GM23248 (cell line): Measurements from ENCODE around the gene ARL10. TPM values are rescaled to one million over a fixed set of nuclear protein-coding genes. Genes with fewer than 3 reads are reported as not detected.

Experiments used
- DNase-seq: peaks from one replicate; pipeline ENCODE4 v3.0.0-alpha.2; 2015
- H2AFZ ChIP-seq: fragments of 200-600 bp; sonication (generic); 2 replicates; pipeline ENCODE4 v1.6.1; 2016; ENCODE audit warnings: antibody characterized with exemption
- H3F3A ChIP-seq: fragments of 200-600 bp; sonication (generic); 2 replicates; pipeline ENCODE4 v1.6.1; 2016; ENCODE audit warnings: mild to moderate bottlenecking, antibody characterized with exemption, mixed run types; ENCODE audit not compliant: insufficient read depth
- H3K27ac ChIP-seq: fragments of 200-600 bp; sonication (generic); 2 replicates; pipeline ENCODE4 v1.5.1; 2016; ENCODE audit warnings: mild to moderate bottlenecking
- H3K27me3 ChIP-seq: fragments of 200-600 bp; sonication (generic); replicated peaks from 2 replicates; pipeline ENCODE4 v1.6.1; 2016; ENCODE audit warnings: mild to moderate bottlenecking; ENCODE audit not compliant: insufficient read depth
- H3K36me3 ChIP-seq: fragments of 200-600 bp; sonication (generic); 2 replicates; pipeline ENCODE4 v1.6.1; 2016; ENCODE audit warnings: low read depth, mild to moderate bottlenecking
- H3K4me1 ChIP-seq: fragments of 200-600 bp; sonication (generic); 2 replicates; pipeline ENCODE4 v1.6.1; 2016; ENCODE audit warnings: mild to moderate bottlenecking; ENCODE audit not compliant: insufficient read depth
- H3K4me2 ChIP-seq: fragments of 200-600 bp; sonication (generic); one replicate; pipeline ENCODE4 v1.6.1; 2016; ENCODE audit warnings: mild to moderate bottlenecking; ENCODE audit not compliant: unreplicated experiment
- H3K4me3 ChIP-seq: fragments of 200-600 bp; sonication (generic); 2 replicates; pipeline ENCODE4 v1.5.1; 2016; ENCODE audit warnings: mild to moderate bottlenecking
- H3K79me2 ChIP-seq: fragments of 200-600 bp; sonication (generic); 2 replicates; pipeline ENCODE4 v1.6.1; 2016; ENCODE audit warnings: mild to moderate bottlenecking; ENCODE audit not compliant: insufficient read depth
- H3K9ac ChIP-seq: fragments of 200-600 bp; sonication (generic); 2 replicates; pipeline ENCODE4 v1.6.1; 2016; ENCODE audit warnings: mild to moderate bottlenecking
- H3K9me2 ChIP-seq: fragments of 200-600 bp; sonication (generic); 2 replicates; pipeline ENCODE4 v1.6.1; 2016; ENCODE audit warnings: mixed run types, mild to moderate bottlenecking, moderate library complexity; ENCODE audit not compliant: insufficient read depth
- H3K9me3 ChIP-seq: fragments of 200-600 bp; sonication (generic); one replicate; pipeline ENCODE4 v1.6.1; 2017; ENCODE audit warnings: low read depth
- H4K20me1 ChIP-seq: fragments of 200-600 bp; sonication (generic); 2 replicates; pipeline ENCODE4 v1.6.0; 2016; ENCODE audit not compliant: insufficient read depth
- EZH2 ChIP-seq: fragments of 200-600 bp; sonication (generic); IDR thresholded peaks from 2 replicates; pipeline ENCODE4 v1.6.1; 2018; ENCODE audit warnings: antibody characterized with exemption, mild to moderate bottlenecking; ENCODE audit not compliant: insufficient read depth, poor library complexity, severe bottlenecking
- EZH2phosphoT487 ChIP-seq: fragments of 200-600 bp; sonication (generic); IDR thresholded peaks from 2 replicates; pipeline ENCODE4 v1.6.1; 2018; ENCODE audit warnings: antibody characterized with exemption, moderate library complexity, mild to moderate bottlenecking, low read depth; ENCODE audit not compliant: insufficient read depth
- WGBS, 2 experiments: methylation state at CpG; one replicate each; pipeline ENCODE4 v1.1.6; 2015 to 2017; ENCODE audit warnings: low lambda C conversion rate in 2 of 2, low coverage in 1 of 2; ENCODE audit errors: missing lambda C conversion rate in 2 of 2; 5-methylcytosine and 5-hydroxymethylcytosine counted together
- in situ Hi-C: fragments of 300-500 bp; cut with MboI; formaldehyde crosslinking; loops from 2 replicates; pipeline ENCODE4 v1.15.0; 2020
- polyA plus RNA-seq: library from polyadenylated mRNA; unstranded; fragments of >200 nt; fragmentation: Nextera tagmentation; extraction: Ambion mirVana; gene quantifications from 2 replicates; pipeline ENCODE4 v1.2.1, GENCODE V29; 2016
- total RNA-seq: library from RNA; depleted of rRNA; stranded (reverse); fragments of >200 nt; shearing (Covaris generic); gene quantifications from 2 replicates; pipeline ENCODE4 v1.2.3, GENCODE V29; 2014

ARL10 gene
- total and polyA plus RNA-seq, 2 experiments from 2014 or later: 6.7 to 8.3 TPM

DNA sequence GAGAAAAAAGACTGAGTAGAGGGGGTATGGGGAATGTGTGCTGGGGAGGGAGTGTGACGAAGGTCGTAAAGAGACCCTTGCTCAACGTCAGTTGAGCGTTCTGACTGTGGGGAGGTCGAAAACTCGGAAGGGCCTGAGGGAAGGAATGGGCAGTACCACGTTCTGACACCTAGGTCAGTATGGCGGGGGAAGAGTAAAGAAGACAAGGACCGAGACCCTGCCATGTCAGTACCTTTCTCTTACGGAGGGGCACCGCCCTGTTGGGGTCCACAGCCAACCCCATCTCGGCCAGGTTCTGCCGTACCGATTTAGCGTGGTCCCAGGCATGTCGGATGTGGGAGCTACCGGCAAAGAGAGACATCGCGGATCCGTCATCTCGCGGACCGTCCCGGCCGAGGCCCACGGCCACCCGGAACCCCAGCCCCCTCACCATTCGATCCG, 22.7 kb downstream of the ARL10 start:
- Histone ChIP-seq H3K4me1 (peaks cover 20% of the 10 kb centered on the region; the same call in 1 of the 2 replicates), H3K9me2 (no peaks in the 10 kb centered on the region), H3K4me3 (peak overlapping the region; percentile 100), H3K27ac (peak overlapping the region; percentile 93), H3K9me3 (no peaks in the 10 kb centered on the region), H3K79me2 (peaks cover 61% of the 10 kb centered on the region), H3K9ac (peak overlapping the region; percentile 96), H3K36me3 (peaks cover 18% of the 10 kb centered on the region; the same call in 1 of the 2 replicates), H2AFZ (peak overlapping the region; percentile 99), H4K20me1 (no peaks in the 10 kb centered on the region), H3K27me3 (no peaks in the 10 kb centered on the region), H3F3A (peaks cover 13% of the 10 kb centered on the region), H3K4me2 (peak overlapping the region; percentile 94)
- in situ Hi-C loops: no loop called here
- TF ChIP-seq EZH2phosphoT487 (no peak), EZH2 (no peak)
- DNase-seq: peak; percentile 60
- 1 to 2% methylated on average over 21 to 27 of the region's 29 CpGs for WGBS, 2 experiments

DNA sequence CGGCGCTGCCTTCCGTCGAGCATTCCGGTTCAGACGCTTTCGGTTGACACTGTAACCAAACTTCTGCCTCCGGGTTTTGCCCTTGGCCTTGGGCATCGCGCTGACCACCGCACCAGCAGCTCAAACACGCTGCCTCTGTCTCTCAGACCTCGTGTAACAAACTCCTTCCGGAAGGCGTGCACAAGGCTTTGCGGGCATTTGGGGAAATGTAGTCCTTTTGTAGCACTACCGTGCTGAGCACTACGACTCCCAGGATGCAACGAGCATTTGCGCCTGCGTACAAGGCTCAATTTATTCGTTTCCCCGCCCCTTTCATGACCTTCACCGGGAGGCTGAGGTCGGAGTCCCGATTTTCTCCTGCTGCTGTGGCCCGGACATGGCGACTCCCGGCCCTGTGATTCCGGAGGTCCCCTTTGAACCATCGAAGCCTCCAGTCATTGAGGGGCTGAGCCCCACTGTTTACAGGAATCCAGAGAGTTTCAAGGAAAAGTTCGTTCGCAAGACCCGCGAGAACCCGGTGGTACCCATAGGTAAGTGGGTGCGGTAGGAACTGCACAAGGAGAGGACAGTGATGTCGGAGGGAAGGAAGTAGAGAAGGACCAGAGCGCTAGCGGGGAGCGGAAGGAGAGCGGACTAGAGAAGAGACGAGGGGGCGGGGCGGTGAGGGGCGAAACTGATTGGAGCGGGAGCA, 23.3 kb downstream of the ARL10 start, which contains the start of the genes HIGD2A and NOP16:
Gene HIGD2A (plus strand): TSS at position 308 of the 691 bp plus-strand sequence. CDS start 69 bp downstream, at position 377.
Gene NOP16 (minus strand): TSS at position 155 of the 691 bp plus-strand sequence. CDS start 59 bp downstream, at position 96.
- peak within 1 kb of the TSS; percentile 100 for H3K4me3 ChIP-seq
- 1 to 2% methylated on average over 44 to 47 of the region's 47 CpGs for WGBS, 2 experiments
- no peaks in the 10 kb centered on the region for H4K20me1 ChIP-seq
- peak within 1 kb of the TSS; percentile 99 for H2AFZ ChIP-seq
- no peaks in the 10 kb centered on the region for H3K27me3 ChIP-seq
- H3K4me2 ChIP-seq: peak within 1 kb of the TSS; percentile 95
- peak within 1 kb of the TSS; percentile 93 for H3K27ac ChIP-seq
- in situ Hi-C loops: no loop called here
- H3K79me2 ChIP-seq: peaks cover 61% of the 10 kb centered on the region
- H3K4me1 ChIP-seq: peaks cover 20% of the 10 kb centered on the region; the same call in 1 of the 2 replicates
- peak; percentile 100 for DNase-seq
- TF ChIP-seq EZH2phosphoT487 (no peak), EZH2 (no peak)
- peaks cover 13% of the 10 kb centered on the region for H3F3A ChIP-seq
- H3K9me3 ChIP-seq: no peaks in the 10 kb centered on the region
- H3K9me2 ChIP-seq: no peaks in the 10 kb centered on the region
- peaks cover 18% of the 10 kb centered on the region; the same call in 1 of the 2 replicates for H3K36me3 ChIP-seq
- peak within 1 kb of the TSS; percentile 96 for H3K9ac ChIP-seq

DNA sequence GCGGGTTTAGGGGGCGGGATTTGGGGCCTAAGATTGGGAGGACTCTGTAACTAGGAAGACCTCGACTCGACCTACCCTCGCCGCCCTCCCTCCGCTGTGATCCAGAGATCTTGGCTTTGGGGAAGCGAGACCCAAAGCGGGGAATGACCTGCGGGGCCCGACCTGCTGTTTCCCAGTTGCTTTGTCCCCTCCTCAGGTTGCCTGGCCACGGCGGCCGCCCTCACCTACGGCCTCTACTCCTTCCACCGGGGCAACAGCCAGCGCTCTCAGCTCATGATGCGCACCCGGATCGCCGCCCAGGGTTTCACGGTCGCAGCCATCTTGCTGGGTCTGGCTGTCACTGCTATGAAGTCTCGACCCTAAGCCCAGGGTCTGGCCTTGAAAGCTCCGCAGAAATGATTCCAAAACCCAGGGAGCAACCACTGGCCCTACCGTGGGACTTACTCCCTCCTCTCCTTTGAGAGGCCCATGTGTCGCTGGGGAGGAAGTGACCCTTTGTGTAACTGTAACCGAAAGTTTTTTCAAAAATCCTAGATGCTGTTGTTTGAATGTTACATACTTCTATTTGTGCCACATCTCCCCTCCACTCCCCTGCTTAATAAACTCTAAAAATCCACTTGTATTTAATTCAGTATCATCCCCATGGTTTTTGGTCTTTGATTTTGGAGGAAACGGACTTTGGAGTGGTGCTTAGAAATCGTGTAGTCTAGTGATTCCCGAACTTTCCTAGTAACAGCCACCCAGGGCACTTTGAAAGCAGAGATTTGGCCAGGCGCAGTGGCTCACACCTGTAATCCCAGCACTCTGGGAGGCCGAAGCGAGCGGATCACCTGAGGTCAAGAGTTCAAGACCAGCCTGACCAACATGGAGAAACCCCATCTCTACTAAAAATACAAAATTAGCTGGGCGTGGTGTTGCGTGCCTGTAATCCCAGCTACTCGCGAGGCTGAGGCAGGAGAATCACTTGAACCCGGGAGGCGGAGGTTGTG, 24.1 kb downstream of the ARL10 start:
- Histone ChIP-seq H3K4me2 (peak overlapping the region; percentile 90), H4K20me1 (no peaks in the 10 kb centered on the region), H3K9me2 (no peaks in the 10 kb centered on the region), H2AFZ (peak overlapping the region; percentile 99), H3K4me1 (peaks cover 20% of the 10 kb centered on the region; the same call in 1 of the 2 replicates), H3K9ac (peak overlapping the region; percentile 96), H3K4me3 (peak overlapping the region; percentile 100), H3K27me3 (no peaks in the 10 kb centered on the region), H3K27ac (peak overlapping the region; percentile 93), H3K79me2 (peaks cover 54% of the 10 kb centered on the region), H3K9me3 (no peaks in the 10 kb centered on the region), H3K36me3 (peaks cover 13% of the 10 kb centered on the region; the same call in 1 of the 2 replicates), H3F3A (peaks cover 13% of the 10 kb centered on the region)
- no peak for DNase-seq
- in situ Hi-C loops: no loop called here
- no peak for TF ChIP-seq EZH2
- no peak for TF ChIP-seq EZH2phosphoT487
- WGBS, 2 experiments: 30% methylated on average over 39 to 41 of the region's 41 CpGs

DNA sequence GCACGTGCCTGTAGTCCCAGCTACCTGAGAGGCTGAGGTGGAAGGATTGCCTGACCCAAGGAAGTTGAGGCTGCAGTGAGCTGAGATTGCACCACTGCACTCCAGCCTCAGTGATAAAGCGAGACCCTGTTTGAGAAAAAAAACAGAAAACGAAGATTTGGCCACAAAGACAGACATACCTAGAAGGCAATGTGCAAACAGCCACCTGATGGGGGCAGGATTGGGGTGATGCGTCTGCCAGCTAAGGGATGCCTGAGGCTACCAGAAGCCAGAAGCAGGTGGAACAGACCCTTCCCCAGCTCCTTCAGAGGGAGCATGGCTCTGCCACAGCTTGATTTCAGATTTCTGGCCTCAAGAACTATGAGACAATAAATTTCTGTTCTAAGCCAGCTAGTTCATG, 26.2 kb downstream of the ARL10 start:
- no peak overlapping the region for H3K27ac ChIP-seq
- TF ChIP-seq EZH2 (no peak), EZH2phosphoT487 (no peak)
- no peaks in the 10 kb centered on the region for H4K20me1 ChIP-seq
- no peak overlapping the region for H3K4me3 ChIP-seq
- H3K9ac ChIP-seq: no peak overlapping the region
- peaks cover 14% of the 10 kb centered on the region; the same call in 1 of the 2 replicates for H3K4me1 ChIP-seq
- 94 to 97% methylated on average over 4 of the region's 4 CpGs for WGBS, 2 experiments
- H3K9me3 ChIP-seq: no peaks in the 10 kb centered on the region
- 0 out of 2 replicates have a peak, but pooled peaks cover 3% of the 10 kb centered on the region for H3K36me3 ChIP-seq
- H2AFZ ChIP-seq: no peak overlapping the region
- no peaks in the 10 kb centered on the region for H3K9me2 ChIP-seq
- in situ Hi-C loops: no loop called here
- H3K4me2 ChIP-seq: no peak overlapping the region
- no peaks in the 10 kb centered on the region for H3K27me3 ChIP-seq
- peaks cover 13% of the 10 kb centered on the region for H3F3A ChIP-seq
- no peak for DNase-seq
- H3K79me2 ChIP-seq: peaks cover 35% of the 10 kb centered on the region
